Measurements from ENCODE around the gene RPL23. TPM values are rescaled to one million over a fixed set of nuclear protein-coding genes. Genes with fewer than 3 reads are reported as not detected.

RPL23 gene
- total and polyA plus RNA-seq, 2 experiments from 2014 or later: 516 to 1,221 TPM

DNA sequence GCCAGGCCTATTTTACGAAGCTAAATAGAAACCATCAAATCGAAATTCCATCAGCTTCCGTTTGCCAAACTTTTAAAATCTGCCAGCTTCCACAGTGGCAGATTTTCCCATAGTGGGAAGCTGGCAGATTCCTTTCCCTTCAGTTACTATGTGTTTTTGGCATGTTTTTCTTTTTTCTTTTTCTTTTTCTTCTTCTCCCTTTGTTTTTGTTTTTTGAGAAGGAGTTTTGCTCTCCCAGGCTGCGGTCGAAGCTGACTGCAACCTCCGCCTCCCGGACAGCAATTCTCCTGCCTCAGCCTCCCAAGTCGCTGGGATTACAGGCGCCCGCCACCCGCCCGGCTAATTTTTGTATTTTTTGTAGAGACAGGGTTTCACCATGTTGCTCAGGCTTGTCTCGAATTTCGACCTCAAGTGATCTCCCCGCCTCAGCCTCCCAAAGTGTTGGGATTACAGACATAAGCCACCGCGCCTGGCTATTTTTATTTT, 27.7 kb downstream of the RPL23 start:
- Histone ChIP-seq H3K9me3 (ENCODE audit: low read depth) (no peaks in the 10 kb centered on the region), H3K4me2 (ENCODE audit: unreplicated experiment) (peak overlapping the region; percentile 85), H3K27ac (peak overlapping the region; percentile 99), H3K4me1 (ENCODE audit: insufficient read depth) (peaks cover 13% of the 10 kb centered on the region), H3K79me2 (ENCODE audit: insufficient read depth) (peaks cover 42% of the 10 kb centered on the region), H3K4me3 (peak overlapping the region; percentile 94), H3K9ac (peak overlapping the region; percentile 99), H3K36me3 (ENCODE audit: low read depth) (no peaks in the 10 kb centered on the region), H4K20me1 (ENCODE audit: insufficient read depth) (no peaks in the 10 kb centered on the region), H2AFZ (peak overlapping the region; percentile 82), H3F3A (ENCODE audit: insufficient read depth) (no peaks in the 10 kb centered on the region), H3K9me2 (ENCODE audit: insufficient read depth) (no peaks in the 10 kb centered on the region), H3K27me3 (replicated peaks; ENCODE audit: insufficient read depth) (no peaks in the 10 kb centered on the region)
- in situ Hi-C loops (cut with MboI): no loop called here
- TF ChIP-seq EZH2 (IDR thresholded peaks at IDR 0.05; ENCODE audit: insufficient read depth, poor library complexity, severe bottlenecking): no peak
- TF ChIP-seq EZH2phosphoT487 (IDR thresholded peaks at IDR 0.05; ENCODE audit: insufficient read depth, low read depth): no peak
- 80 to 81% methylated on average over 17 of the region's 17 CpGs for WGBS, 2 experiments (ENCODE audit: low coverage in 1 of 2, low lambda C conversion rate in 2 of 2, missing lambda C conversion rate in 2 of 2)
- DNase-seq: no peak

DNA sequence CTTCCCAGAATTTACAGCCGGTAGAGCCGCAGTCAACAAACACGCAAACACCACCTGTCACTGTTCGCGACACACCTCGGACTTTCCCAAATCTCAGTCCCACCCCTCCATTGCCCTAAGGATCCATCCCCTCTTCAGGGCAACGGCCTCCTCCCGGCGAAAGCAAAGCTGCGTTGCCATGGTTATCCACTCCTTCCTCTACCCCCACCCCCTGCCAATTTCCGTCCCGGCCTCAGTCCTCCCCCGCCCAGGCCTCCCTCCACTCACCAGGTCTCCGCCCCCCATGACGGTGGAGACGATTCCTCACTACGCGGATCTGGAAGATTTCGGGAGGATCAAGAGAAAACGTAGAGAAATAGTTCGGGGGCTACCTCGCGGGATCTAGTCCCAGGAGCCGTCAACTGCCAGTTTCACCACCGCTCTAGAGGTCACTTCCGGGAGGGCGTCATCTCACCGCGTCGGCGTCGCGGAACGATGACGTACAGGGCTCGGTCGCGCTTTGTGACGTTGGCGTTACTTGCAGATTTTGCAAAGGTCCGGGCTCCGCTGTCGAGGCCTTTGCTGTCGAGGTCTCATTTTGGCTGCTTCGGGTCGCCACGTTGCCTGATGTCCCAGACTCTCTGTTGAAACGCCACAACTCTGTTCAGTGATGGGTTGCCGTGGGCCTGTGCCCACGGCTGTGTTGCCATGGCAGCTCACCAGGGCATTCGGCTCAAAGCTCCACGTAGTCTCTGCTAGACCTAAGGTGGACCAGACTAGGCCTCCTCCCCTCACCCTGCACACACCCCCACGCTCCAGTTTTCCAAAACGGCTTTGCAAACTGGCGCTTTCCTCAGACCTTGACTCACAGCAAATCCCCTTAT, 28.4 kb downstream of the RPL23 start, which contains the start of gene CWC25:
Gene CWC25 (minus strand): TSS at position 423 of the 863 bp plus-strand sequence. CDS start 138 bp downstream, at position 285.
- peaks cover 2% of the 10 kb centered on the region; the same call in 1 of the 2 replicates for H3K36me3 ChIP-seq (ENCODE audit: low read depth)
- peak within 1 kb of the TSS; percentile 99 for H3K27ac ChIP-seq
- TF ChIP-seq EZH2 (IDR thresholded peaks at IDR 0.05; ENCODE audit: insufficient read depth, poor library complexity, severe bottlenecking): no peak
- TF ChIP-seq EZH2phosphoT487 (IDR thresholded peaks at IDR 0.05; ENCODE audit: insufficient read depth, low read depth): no peak
- H3K4me2 ChIP-seq (ENCODE audit: unreplicated experiment): peak within 1 kb of the TSS; percentile 85
- no peaks in the 10 kb centered on the region for H3K27me3 ChIP-seq (replicated peaks; ENCODE audit: insufficient read depth)
- no peaks in the 10 kb centered on the region for H3K9me3 ChIP-seq (ENCODE audit: low read depth)
- H3K9me2 ChIP-seq (ENCODE audit: insufficient read depth): no peaks in the 10 kb centered on the region
- H3F3A ChIP-seq (ENCODE audit: insufficient read depth): no peaks in the 10 kb centered on the region
- no peaks in the 10 kb centered on the region for H4K20me1 ChIP-seq (ENCODE audit: insufficient read depth)
- in situ Hi-C loops (cut with MboI): no loop called here
- peaks cover 13% of the 10 kb centered on the region for H3K4me1 ChIP-seq (ENCODE audit: insufficient read depth)
- peak within 1 kb of the TSS; percentile 94 for H3K4me3 ChIP-seq
- 1% methylated on average over 49 to 55 of the region's 55 CpGs for WGBS, 2 experiments (ENCODE audit: low coverage in 1 of 2, low lambda C conversion rate in 2 of 2, missing lambda C conversion rate in 2 of 2)
- H3K79me2 ChIP-seq (ENCODE audit: insufficient read depth): peaks cover 49% of the 10 kb centered on the region
- peak within 1 kb of the TSS; percentile 82 for H2AFZ ChIP-seq
- peak; percentile 94 for DNase-seq
- H3K9ac ChIP-seq: peak within 1 kb of the TSS; percentile 99

DNA sequence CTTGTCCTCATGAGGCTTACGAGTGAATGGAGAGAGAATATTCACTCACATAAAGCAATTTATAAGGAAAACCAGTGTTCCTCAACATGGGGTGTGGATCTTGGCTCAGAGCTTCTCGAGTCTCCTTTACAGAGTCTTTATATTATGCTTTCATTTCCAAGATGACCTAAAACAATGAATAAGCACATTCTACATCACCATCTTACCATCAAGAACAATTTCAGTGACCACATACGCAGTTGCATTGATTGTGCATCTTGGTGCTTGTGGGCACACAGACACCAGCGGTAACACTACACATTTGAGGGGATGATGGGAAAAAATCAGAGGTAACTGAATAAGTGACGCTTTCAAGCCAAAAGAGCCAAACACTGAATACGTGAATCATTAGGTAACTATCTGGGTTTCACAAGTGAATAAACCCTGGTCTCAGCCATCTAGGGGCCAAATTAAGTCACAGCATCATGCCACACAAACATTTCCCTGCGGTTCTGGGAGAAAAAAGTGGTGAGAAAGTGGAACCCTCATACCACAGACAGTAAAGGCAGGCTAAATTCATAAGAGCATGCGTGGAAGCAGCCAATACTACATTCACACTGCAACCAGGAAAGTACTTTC, 37.8 kb downstream of the RPL23 start:
- in situ Hi-C loops (cut with MboI): no loop called here
- Histone ChIP-seq H3F3A (ENCODE audit: insufficient read depth) (peaks cover 17% of the 10 kb centered on the region), H4K20me1 (ENCODE audit: insufficient read depth) (no peaks in the 10 kb centered on the region), H3K36me3 (ENCODE audit: low read depth) (peaks cover 34% of the 10 kb centered on the region), H3K4me2 (ENCODE audit: unreplicated experiment) (no peak overlapping the region), H3K79me2 (ENCODE audit: insufficient read depth) (peaks cover 60% of the 10 kb centered on the region), H3K4me3 (no peak overlapping the region), H3K27me3 (replicated peaks; ENCODE audit: insufficient read depth) (no peaks in the 10 kb centered on the region), H3K9me2 (ENCODE audit: insufficient read depth) (no peaks in the 10 kb centered on the region), H2AFZ (no peak overlapping the region), H3K9ac (peak overlapping the region; percentile 43), H3K9me3 (ENCODE audit: low read depth) (no peaks in the 10 kb centered on the region), H3K4me1 (ENCODE audit: insufficient read depth) (peaks cover 11% of the 10 kb centered on the region), H3K27ac (peak overlapping the region; percentile 46)
- TF ChIP-seq EZH2phosphoT487 (IDR thresholded peaks at IDR 0.05; ENCODE audit: insufficient read depth, low read depth) (no peak), EZH2 (IDR thresholded peaks at IDR 0.05; ENCODE audit: insufficient read depth, poor library complexity, severe bottlenecking) (no peak)
- WGBS, 2 experiments (ENCODE audit: low coverage in 1 of 2, low lambda C conversion rate in 2 of 2, missing lambda C conversion rate in 2 of 2): 67 to 71% methylated on average over 8 of the region's 8 CpGs
- peak; percentile 86 for DNase-seq

DNA sequence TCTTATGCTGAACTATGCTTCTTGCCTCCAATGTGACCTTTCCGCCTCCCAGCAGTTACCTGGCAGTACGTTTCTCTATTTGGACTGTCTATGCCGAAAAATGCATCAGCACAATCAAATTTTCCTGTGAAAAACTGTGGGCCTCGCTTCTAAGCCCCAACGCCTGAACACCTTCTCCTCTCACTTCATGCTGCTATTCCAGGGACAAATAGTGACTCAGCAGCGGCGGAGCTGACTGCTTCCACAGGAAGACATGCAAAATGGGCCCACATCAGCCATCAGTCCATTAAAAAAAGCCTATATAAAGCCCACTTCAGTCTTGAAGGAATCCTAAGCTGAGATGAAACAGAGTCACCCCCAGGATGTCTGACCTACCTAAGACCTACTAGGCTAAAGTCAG, 43.7 kb downstream of the RPL23 start:
- in situ Hi-C loops (cut with MboI): no loop called here
- Histone ChIP-seq H3K9me3 (ENCODE audit: low read depth) (no peaks in the 10 kb centered on the region), H2AFZ (no peak overlapping the region), H3K27ac (no peak overlapping the region), H3K4me2 (ENCODE audit: unreplicated experiment) (no peak overlapping the region), H3K9ac (no peak overlapping the region), H4K20me1 (ENCODE audit: insufficient read depth) (no peaks in the 10 kb centered on the region), H3K79me2 (ENCODE audit: insufficient read depth) (peaks cover 7% of the 10 kb centered on the region), H3K9me2 (ENCODE audit: insufficient read depth) (no peaks in the 10 kb centered on the region), H3K27me3 (replicated peaks; ENCODE audit: insufficient read depth) (no peaks in the 10 kb centered on the region), H3F3A (ENCODE audit: insufficient read depth) (no peaks in the 10 kb centered on the region), H3K36me3 (ENCODE audit: low read depth) (peaks cover 50% of the 10 kb centered on the region), H3K4me1 (ENCODE audit: insufficient read depth) (no peaks in the 10 kb centered on the region), H3K4me3 (no peak overlapping the region)
- TF ChIP-seq EZH2 (IDR thresholded peaks at IDR 0.05; ENCODE audit: insufficient read depth, poor library complexity, severe bottlenecking): no peak
- no peak for TF ChIP-seq EZH2phosphoT487 (IDR thresholded peaks at IDR 0.05; ENCODE audit: insufficient read depth, low read depth)
- no peak for DNase-seq
- WGBS, 2 experiments (ENCODE audit: low coverage in 1 of 2, low lambda C conversion rate in 2 of 2, missing lambda C conversion rate in 2 of 2): 96% methylated on average over 7 of the region's 7 CpGs

Measured in GM23248 (cell line).